Activated T-cell treated with anti-CD3 and anti-CD28 coated beads, Interleukin-2, amount 50 U/mL, for 1 hour (primary cell): ENCODE data around the gene PALM.
"Not testable (repeated sequence)": the region's sequence is repeated elsewhere in the genome, so short reads cannot be mapped to it uniquely, and the experiment has no call there.

ENCODE experiments used
- DNase-seq: peaks from one replicate; pipeline ENCODE4 v3.0.0-alpha.2; 2020

The PALM gene

DNA sequence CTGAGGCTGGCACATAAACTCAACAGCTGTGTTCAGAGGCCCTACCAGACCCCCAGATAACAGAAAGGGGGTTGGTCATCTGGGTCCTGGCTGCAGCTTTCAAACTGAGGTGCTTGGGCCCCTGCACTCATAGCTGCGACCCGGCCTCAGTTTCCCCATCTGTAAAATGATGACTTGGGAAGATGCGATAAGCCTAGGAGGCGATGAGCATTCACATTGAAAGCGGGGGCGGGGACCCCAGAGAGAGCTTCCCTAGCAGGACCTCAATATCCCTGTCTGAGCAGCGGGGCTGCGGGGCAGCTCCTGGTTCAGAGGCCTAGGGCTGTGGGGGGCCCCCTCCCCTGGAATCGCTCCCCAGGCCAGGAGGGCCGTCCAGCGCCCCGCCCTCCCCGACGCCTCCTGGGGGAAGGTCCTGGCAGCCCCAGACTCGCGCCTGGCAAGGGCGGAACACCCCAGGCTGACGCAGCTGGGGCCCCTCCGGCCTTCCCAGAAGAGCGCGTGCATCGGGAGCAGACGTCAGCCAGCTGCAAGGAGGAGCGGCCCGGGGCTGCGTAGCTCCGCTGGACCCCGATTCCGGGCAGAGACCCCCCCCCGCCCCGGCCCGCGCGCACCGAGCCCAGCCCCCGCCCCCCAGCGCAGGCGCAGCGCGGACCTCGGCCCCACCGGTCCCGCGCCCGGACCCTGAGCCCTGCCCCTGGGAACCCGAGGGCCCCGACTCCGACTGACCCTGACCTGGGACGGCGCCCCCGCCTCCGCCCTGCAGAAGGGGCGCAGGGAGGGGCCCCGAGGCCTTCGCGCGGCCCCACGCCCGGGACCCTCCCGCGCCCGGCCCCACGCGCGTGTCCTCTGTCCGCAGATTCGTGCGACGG lies 29.1 kb upstream of the PALM start:
- DNase-seq = peak; percentile 53

DNA sequence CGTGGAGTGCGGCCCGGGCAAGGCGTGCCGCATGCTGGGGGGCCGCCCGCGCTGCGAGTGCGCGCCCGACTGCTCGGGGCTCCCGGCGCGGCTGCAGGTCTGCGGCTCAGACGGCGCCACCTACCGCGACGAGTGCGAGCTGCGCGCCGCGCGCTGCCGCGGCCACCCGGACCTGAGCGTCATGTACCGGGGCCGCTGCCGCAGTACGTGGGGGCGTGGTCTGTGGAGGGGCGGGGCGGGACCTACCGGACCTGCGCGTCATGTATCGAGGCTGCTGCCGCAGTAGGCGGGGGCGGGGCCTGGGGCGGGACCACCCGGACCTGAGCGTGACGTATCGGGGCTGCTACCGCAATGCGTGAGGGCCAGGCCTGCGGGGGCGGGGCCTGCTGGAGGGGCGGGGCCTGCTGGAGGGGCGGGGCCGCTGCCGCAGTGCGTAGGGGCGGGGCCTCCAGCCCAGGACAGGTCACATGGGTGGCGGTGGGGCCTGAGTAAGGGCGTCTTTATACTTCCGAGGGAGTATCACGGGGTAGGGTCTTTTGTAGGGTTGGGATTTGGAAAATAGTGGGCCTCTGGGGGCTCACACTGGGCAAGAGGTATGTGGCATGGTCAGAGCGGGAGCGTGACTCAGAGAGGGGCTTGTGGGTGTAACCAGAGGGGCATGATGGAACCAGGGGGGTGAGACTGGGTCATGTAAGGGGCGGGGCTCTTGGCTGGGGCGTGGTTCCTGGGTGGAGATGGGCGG lies 28.3 kb upstream of the PALM start:
- DNase-seq = peak; percentile 99

- no peak for DNase-seq
Measured at GRCh38 chr19:681029-682019, 27.4 kb upstream of the PALM start.

DNA sequence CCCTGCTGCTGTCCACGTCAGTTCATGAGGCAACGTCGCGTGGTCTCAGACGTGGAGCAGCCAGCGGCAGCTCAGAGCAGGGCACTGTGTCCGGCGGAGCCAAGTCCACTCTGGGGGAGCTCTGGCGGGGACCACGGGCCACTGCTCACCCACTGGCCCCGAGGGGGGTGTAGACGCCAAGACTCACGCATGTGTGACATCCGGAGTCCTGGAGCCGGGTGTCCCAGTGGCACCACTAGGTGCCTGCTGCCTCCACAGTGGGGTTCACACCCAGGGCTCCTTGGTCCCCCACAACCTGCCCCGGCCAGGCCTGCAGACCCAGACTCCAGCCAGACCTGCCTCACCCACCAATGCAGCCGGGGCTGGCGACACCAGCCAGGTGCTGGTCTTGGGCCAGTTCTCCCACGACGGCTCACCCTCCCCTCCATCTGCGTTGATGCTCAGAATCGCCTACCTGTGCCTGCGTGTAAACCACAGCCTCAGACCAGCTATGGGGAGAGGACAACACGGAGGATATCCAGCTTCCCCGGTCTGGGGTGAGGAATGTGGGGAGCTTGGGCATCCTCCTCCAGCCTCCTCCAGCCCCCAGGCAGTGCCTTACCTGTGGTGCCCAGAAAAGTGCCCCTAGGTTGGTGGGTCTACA lies 25.9 kb upstream of the PALM start:
- DNase-seq = no peak

- no peak for DNase-seq
Measured at GRCh38 chr19:685454-685931, 23.2 kb upstream of the PALM start.

- no peak for DNase-seq
Measured at GRCh38 chr19:686589-687297, 22.0 kb upstream of the PALM start.

- no peak for DNase-seq
Measured at GRCh38 chr19:687569-688166, 21.1 kb upstream of the PALM start.

GRCh38 chr19:688214-688613 lies 20.5 kb upstream of the PALM start:
- DNase-seq = no peak

GRCh38 chr19:688992-689391 lies 19.7 kb upstream of the PALM start:
- DNase-seq = no peak

- no peak for DNase-seq
Measured at GRCh38 chr19:690203-690602, 18.5 kb upstream of the PALM start.

GRCh38 chr19:694481-695351 lies 14.0 kb upstream of the PALM start:
- DNase-seq = no peak

DNA sequence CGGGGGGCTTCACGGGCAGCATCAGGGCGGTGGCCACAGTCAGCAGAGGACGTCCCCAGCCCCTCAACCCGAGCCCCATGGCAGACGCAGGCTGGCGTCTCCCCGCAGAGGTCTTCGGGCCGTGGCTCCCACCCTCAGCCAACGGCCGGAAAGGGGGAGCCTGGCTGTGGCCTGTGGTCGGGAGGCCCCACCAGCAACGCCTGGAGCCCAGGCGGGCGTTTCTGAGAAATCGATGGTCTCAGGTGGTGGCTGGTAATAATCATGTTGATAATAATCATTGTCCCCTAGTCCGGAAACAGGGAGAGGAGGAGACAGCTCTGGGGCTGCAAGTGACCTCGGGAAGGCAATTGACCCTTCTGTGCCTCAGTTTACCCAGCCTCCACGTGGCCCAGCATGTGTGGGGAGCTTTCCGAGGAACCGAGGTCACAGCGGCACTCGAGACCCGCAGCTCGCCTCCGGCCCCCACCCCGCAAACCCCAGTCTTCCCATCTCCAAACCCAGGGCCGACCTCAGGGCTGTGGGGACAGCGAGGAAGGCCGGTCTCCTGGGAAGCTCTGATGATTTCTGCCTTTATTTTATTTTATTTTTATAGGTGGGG lies 13.3 kb upstream of the PALM start, which contains the start of gene PRSS57:
PRSS57 (minus strand) TSS at position 101 of the 598 bp plus-strand sequence; CDS start at position 79, 22 bp downstream.
- DNase-seq = no peak

- DNase-seq = not testable (repeated sequence)
Measured at GRCh38 chr19:698529-698928, 10.2 kb upstream of the PALM start.

DNA sequence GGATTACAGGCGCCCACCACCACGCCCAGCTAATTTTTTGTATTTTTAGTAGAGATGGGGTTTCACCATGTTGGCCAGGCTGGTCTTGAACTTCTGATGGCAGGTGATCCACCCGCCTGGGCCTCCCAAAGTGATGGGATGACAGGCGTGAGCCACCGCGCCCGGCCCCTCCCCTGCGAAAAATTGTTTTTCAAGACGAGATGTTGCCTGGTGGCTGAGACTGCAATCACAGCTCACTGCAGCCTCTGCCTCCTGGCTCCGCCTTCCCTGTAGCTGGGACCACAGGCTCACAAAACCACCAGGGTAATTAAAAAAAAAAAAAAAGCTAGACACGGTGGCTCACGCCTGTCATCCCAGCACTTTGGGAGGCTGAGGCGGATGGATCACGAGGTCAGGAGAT lies 8.8 kb upstream of the PALM start:
- not testable (repeated sequence) for DNase-seq

- not testable (repeated sequence) for DNase-seq
Measured at GRCh38 chr19:702847-703246, 5.9 kb upstream of the PALM start.

DNA sequence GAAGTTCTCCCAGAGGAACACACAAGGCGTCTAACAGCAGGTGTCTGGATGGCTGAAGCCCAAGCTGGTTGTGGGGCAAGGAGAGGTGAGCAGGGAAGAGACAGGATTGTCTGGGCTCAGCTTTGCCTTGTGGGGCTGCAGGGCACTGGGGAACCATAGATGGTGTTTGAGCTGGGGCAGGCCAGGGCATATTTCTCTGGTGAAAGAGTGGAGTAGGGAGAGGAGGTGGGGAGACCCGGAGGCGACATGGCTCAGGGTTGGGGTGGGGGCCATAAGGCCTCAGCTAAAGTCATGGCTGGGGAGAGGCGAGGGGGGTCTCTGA lies 5.4 kb upstream of the PALM start:
- DNase-seq = no peak

- peak; percentile 70 for DNase-seq
Measured at GRCh38 chr19:703651-704446, 4.9 kb upstream of the PALM start.

DNA sequence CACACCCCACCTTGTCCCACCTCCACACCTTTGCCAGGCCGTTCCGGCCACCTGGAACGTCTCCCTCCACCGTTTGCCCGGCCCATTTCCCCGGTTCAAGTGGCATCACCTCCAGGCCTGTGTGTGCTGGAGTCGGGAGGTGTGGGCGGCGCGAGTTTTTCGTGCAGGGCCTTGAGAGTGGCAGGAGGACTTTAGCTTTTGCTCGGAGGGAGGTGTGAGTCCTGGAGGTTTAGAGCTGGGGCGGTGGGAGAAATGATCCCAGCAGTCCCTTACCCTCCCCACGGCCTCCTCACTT lies 4.3 kb upstream of the PALM start:
- DNase-seq = no peak
